HL-60 (cell line): Measurements from ENCODE around the gene THRB.

Source experiments
- DNase-seq, 2 experiments: peaks; one replicate each; pipeline ENCODE4 v3.0.0-alpha.2; 2010 to 2020; ENCODE audit warnings: low read depth in 1 of 2, low spot score in 1 of 2
- H3K27ac ChIP-seq: fragments of 250-450 bp; sonication (Bioruptor Pico); replicated peaks from 2 replicates; pipeline ENCODE4 v1.5.1; 2020; ENCODE audit warnings: mild to moderate bottlenecking, moderate library complexity
- H3K27me3 ChIP-seq: fragments of 250-450 bp; sonication (Bioruptor Pico); 2 replicates; pipeline ENCODE4 v1.5.1; 2021; ENCODE audit warnings: mild to moderate bottlenecking, moderate library complexity; ENCODE audit not compliant: insufficient read depth, poor library complexity, severe bottlenecking
- H3K4me3 ChIP-seq: replicated peaks from 2 replicates; pipeline ENCODE4 v1.5.1; 2011; ENCODE audit warnings: mild to moderate bottlenecking, control low read depth, low read length; ENCODE audit not compliant: insufficient read depth
- GABPA ChIP-seq: IDR thresholded peaks from 2 replicates; pipeline ENCODE4 v1.6.1; 2012; ENCODE audit warnings: low read depth
- POLR2AphosphoS5 ChIP-seq: IDR thresholded peaks from 2 replicates; pipeline ENCODE4 v1.6.1; 2012; ENCODE audit warnings: low read depth
- REST ChIP-seq: IDR thresholded peaks from 2 replicates; pipeline ENCODE4 v1.6.1; 2012; ENCODE audit warnings: low read depth; ENCODE audit not compliant: insufficient replicate concordance
- SPI1 ChIP-seq: IDR thresholded peaks from 2 replicates; pipeline ENCODE4 v1.6.1; 2012; ENCODE audit warnings: low read depth, mild to moderate bottlenecking, borderline replicate concordance
- TF ChIP-seq, protein P1 (sequence below): IDR thresholded peaks from one replicate; pipeline ENCODE4 v1.5.1; 2011; ENCODE audit warnings: low read length, control low read depth, inconsistent platforms; ENCODE audit not compliant: insufficient read depth

The THRB gene

DNA sequence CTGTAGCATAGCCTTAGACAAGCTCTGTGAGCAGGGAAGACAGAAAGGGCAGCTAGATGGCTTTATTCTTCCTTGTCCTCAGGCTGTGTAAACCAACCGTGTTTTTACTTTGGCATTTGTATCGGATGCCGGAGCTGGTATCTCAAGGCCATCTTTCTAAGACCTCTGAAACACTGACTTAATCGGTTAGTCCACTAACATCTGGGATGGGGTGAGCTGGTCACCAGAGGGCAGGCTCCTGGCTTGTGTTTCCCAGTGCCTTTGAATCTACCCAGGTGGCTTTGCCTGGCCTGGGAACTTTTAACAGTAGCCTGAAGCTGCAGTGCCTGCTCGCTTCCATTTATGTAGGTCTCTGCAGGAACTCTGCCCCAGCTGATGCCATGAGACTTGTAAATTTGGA is 296.8 kb downstream of the THRB start:
- no peak for DNase-seq
- Histone ChIP-seq H3K27ac (no peak overlapping the region), H3K4me3 (no peak overlapping the region), H3K27me3 (no peaks in the 10 kb centered on the region)
- TF ChIP-seq REST (no peak), GABPA (no peak), POLR2AphosphoS5 (no peak), SPI1 (no peak)
- TF ChIP-seq, protein P1, sequence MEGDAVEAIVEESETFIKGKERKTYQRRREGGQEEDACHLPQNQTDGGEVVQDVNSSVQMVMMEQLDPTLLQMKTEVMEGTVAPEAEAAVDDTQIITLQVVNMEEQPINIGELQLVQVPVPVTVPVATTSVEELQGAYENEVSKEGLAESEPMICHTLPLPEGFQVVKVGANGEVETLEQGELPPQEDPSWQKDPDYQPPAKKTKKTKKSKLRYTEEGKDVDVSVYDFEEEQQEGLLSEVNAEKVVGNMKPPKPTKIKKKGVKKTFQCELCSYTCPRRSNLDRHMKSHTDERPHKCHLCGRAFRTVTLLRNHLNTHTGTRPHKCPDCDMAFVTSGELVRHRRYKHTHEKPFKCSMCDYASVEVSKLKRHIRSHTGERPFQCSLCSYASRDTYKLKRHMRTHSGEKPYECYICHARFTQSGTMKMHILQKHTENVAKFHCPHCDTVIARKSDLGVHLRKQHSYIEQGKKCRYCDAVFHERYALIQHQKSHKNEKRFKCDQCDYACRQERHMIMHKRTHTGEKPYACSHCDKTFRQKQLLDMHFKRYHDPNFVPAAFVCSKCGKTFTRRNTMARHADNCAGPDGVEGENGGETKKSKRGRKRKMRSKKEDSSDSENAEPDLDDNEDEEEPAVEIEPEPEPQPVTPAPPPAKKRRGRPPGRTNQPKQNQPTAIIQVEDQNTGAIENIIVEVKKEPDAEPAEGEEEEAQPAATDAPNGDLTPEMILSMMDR: no peak

- Histone ChIP-seq H3K27me3 (no peaks in the 10 kb centered on the region), H3K27ac (no peak overlapping the region), H3K4me3 (no peak overlapping the region)
- no peak for DNase-seq
- no peak for TF ChIP-seq POLR2AphosphoS5
- no peak for TF ChIP-seq SPI1
- TF ChIP-seq, protein P1: no peak
These were observed 298.1 kb downstream of the THRB start for GRCh38 chr3:24196526-24196925.

GRCh38 chr3:24195504-24196230 is 299.0 kb downstream of the THRB start:
- H3K4me3 ChIP-seq: no peak overlapping the region
- H3K27me3 ChIP-seq: no peaks in the 10 kb centered on the region
- TF ChIP-seq SPI1: no peak
- TF ChIP-seq POLR2AphosphoS5: no peak
- TF ChIP-seq, protein P1: no peak
- TF ChIP-seq GABPA: no peak
- no peak overlapping the region for H3K27ac ChIP-seq
- DNase-seq: no peak

DNA sequence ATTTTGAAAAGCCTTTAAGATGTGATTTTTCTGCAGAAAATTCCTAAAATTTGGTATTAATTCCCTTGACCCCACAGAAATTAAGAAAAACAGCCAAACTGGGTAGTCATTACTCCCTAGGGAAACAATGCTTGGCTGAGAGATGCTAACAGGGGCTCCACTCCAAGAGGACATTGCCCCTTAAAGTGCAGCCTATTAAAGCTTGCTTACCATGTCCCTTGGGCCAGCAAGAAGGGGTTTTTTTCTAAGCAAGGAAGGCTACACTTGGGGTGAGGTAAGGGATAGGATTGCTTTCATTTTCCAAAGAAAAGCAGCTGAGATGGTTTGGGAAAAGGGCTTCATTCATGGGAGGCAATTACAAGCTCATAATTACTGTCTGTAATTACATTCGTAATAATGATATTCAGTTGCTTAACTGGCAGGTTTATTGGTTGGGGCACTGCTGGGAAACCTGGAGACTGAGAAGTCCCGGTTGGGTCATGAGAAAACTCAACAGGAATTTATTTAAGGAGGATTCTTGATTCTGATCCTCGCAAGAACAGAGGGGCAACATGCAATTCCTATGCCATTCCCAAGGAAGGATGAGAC is 302.1 kb downstream of the THRB start:
- TF ChIP-seq GABPA: no peak
- no peak for TF ChIP-seq REST
- TF ChIP-seq, protein P1: no peak
- no peak for TF ChIP-seq SPI1
- TF ChIP-seq POLR2AphosphoS5: no peak
- Histone ChIP-seq H3K4me3 (no peak overlapping the region), H3K27ac (no peak overlapping the region), H3K27me3 (no peaks in the 10 kb centered on the region)
- DNase-seq: no peak
